ENCODE data around the gene ELMO1.

Gene ELMO1

GRCh38 chr7:37209195-37209594 is 239.5 kb downstream of the ELMO1 start:
- no peak for DNase-seq

- DNase-seq, result peak; percentile 1
Measured at GRCh38 chr7:37208528-37208927, 240.1 kb downstream of the ELMO1 start.

GRCh38 chr7:37206192-37206591 is 242.5 kb downstream of the ELMO1 start:
- no peak for DNase-seq

GRCh38 chr7:37205451-37205850 is 243.2 kb downstream of the ELMO1 start:
- no peak for DNase-seq

GRCh38 chr7:37201876-37202198 is 246.8 kb downstream of the ELMO1 start:
- DNase-seq, result no peak

- peak; percentile 57 for DNase-seq
Measured at GRCh38 chr7:37201003-37201875, 247.4 kb downstream of the ELMO1 start.

GRCh38 chr7:37198906-37199485 is 249.7 kb downstream of the ELMO1 start:
- peak; percentile 40 for DNase-seq

GRCh38 chr7:37198041-37198905 is 250.4 kb downstream of the ELMO1 start:
- DNase-seq, result no peak

GRCh38 chr7:37197108-37197507 is 251.6 kb downstream of the ELMO1 start:
- no peak for DNase-seq

GRCh38 chr7:37196676-37197075 is 252.0 kb downstream of the ELMO1 start:
- DNase-seq, result no peak

- DNase-seq, result no peak
Measured at GRCh38 chr7:37195388-37195787, 253.3 kb downstream of the ELMO1 start.

GRCh38 chr7:37194943-37195342 is 253.7 kb downstream of the ELMO1 start:
- DNase-seq, result no peak

GRCh38 chr7:37193775-37194135 is 254.9 kb downstream of the ELMO1 start:
- DNase-seq, result no peak

GRCh38 chr7:37193087-37193774 is 255.4 kb downstream of the ELMO1 start:
- DNase-seq, result no peak

- DNase-seq, result no peak
Measured at GRCh38 chr7:37191797-37192196, 256.9 kb downstream of the ELMO1 start.

GRCh38 chr7:37187179-37187578 is 261.5 kb downstream of the ELMO1 start:
- DNase-seq, result no peak

GRCh38 chr7:37186753-37187152 is 261.9 kb downstream of the ELMO1 start:
- no peak for DNase-seq

- DNase-seq, result no peak
Measured at GRCh38 chr7:37181550-37181932, 267.1 kb downstream of the ELMO1 start.

GRCh38 chr7:37180828-37181549 is 267.7 kb downstream of the ELMO1 start:
- DNase-seq, result no peak

- DNase-seq, result no peak
Measured at GRCh38 chr7:37176079-37176478, 272.6 kb downstream of the ELMO1 start.

GRCh38 chr7:37174460-37174859 is 274.2 kb downstream of the ELMO1 start:
- no peak for DNase-seq

- no peak for DNase-seq
Measured at GRCh38 chr7:37173670-37174069, 275.0 kb downstream of the ELMO1 start.

GRCh38 chr7:37162106-37162505 is 286.6 kb downstream of the ELMO1 start:
- no peak for DNase-seq
